Gastrocnemius medialis (tissue), 4 donors: ENCODE measurements around the gene RAET1E. TPM values are rescaled to one million over a fixed set of nuclear protein-coding genes. Genes with fewer than 3 reads are reported as not detected.
"Not testable (repeated sequence)": the region's sequence is repeated elsewhere in the genome, so short reads cannot be mapped to it uniquely, and the experiment has no call there.

ENCODE experiments used
- ATAC-seq, 2 donors: fragments of 150-250 bp; one replicate each; pipeline ENCODE4 v1.9.1; 2016
- DNase-seq, 2 donors: peaks; one replicate each; pipeline ENCODE4 v3.0.0-alpha.2; 2019
- H3K27ac ChIP-seq, 4 donors: fragments of 200-600 bp; sonication (generic); 1 replicate in 1 of 4; 2 replicates in 3 of 4; pipeline ENCODE4 v1.5.1; 2016 to 2018; ENCODE audit warnings: mild to moderate bottlenecking in 2 of 4, moderate library complexity in 1 of 4
- H3K27me3 ChIP-seq, 3 donors: fragments of 200-600 bp; sonication (generic) in 2 of 3; 1 replicate in 1 of 3; 2 replicates in 2 of 3; pipeline versions ENCODE4 v1.5.1 to v1.6.0; 2016 to 2019; ENCODE audit warnings: mild to moderate bottlenecking in 1 of 3, moderate library complexity in 1 of 3
- H3K36me3 ChIP-seq, 2 donors: fragments of 200-600 bp; sonication (generic) in 1 of 2; one replicate each; pipeline ENCODE4 v1.5.1; 2017 to 2018
- H3K4me1 ChIP-seq, 2 donors: fragments of 200-600 bp; sonication (generic) in 1 of 2; one replicate each; pipeline ENCODE4 v1.5.1; 2016 to 2017; ENCODE audit warnings: mild to moderate bottlenecking in 2 of 2
- H3K4me3 ChIP-seq, 4 donors: fragments of 200-600 bp; sonication (generic) in 3 of 4; 1 replicate in 1 of 4; 2 replicates in 3 of 4; pipeline ENCODE4 v1.5.1; 2016 to 2019; ENCODE audit warnings: mild to moderate bottlenecking in 2 of 4
- H3K9me3 ChIP-seq, 3 donors: fragments of 200-600 bp; sonication (generic) in 2 of 3; 1 replicate in 1 of 3; 2 replicates in 2 of 3; pipeline ENCODE4 v1.5.1; 2016 to 2019
- POLR2A ChIP-seq, 2 donors: fragments of 450-650 bp; IDR thresholded peaks; one replicate each; pipeline ENCODE4 v1.6.1; 2017; ENCODE audit warnings: antibody characterized with exemption in 2 of 2, mild to moderate bottlenecking in 2 of 2, moderate library complexity in 2 of 2
- in situ Hi-C, 4 donors: fragments of 200-750 bp; cut with MboI; loops; one replicate each; pipeline versions ENCODE4 v1.15.0 to v1.8.0; 2017; ENCODE audit warnings: low sequenced_read_pairs in 4 of 4
- intact Hi-C: fragments of 100-400 bp; cut with DNase I; formaldehyde crosslinking; loops from one replicate; pipeline ENCODE4 v1.15.1; 2023; ENCODE audit warnings: low total_unique reads
- total RNA-seq, 4 donors: library from RNA; depleted of rRNA; stranded (reverse); fragments of >200 nt; gene quantifications; one replicate each; pipeline versions ENCODE4 v1.1.0 to v1.2.3, GENCODE V29; 2016
- TF ChIP-seq, protein P1 (sequence below), 5 experiments: fragments of 450-650 bp in 3 of 5; fragments of 200-600 bp in 2 of 5; sonication (generic) in 2 of 5; IDR thresholded peaks in 4 of 5; conservative IDR thresholded peaks in 1 of 5; 1 replicate in 4 of 5; 2 replicates in 1 of 5; pipeline ENCODE4 v1.5.1; 2016 to 2019; ENCODE audit warnings: antibody characterized with exemption in 5 of 5, mild to moderate bottlenecking in 3 of 5, moderate library complexity in 3 of 5

RAET1E gene
- total RNA-seq, 4 donors from 2014 or later = 3.9 TPM; not detected in 3

DNA sequence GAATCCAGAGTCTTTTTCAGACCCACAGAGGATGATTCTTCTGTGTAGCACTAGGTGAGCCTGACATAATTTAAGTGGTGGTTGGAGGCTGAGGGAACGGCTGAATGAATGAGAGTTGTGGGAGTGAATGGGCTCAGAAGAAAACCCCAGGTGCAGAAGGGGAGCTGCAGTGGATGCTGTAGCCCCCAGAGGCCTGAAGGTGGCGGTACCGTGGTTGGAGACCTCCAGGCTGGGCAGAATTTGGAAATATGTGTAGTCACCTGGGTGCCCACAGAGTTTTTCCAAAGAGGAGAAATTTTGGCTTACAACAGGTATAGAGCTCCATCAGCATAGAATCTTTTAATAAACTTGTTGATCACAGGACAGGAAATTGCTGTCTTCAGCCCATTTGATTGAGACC lies 31.5 kb upstream of the RAET1E start:
- H3K36me3 ChIP-seq = no peaks in the 10 kb centered on the region
- TF ChIP-seq, protein P1, sequence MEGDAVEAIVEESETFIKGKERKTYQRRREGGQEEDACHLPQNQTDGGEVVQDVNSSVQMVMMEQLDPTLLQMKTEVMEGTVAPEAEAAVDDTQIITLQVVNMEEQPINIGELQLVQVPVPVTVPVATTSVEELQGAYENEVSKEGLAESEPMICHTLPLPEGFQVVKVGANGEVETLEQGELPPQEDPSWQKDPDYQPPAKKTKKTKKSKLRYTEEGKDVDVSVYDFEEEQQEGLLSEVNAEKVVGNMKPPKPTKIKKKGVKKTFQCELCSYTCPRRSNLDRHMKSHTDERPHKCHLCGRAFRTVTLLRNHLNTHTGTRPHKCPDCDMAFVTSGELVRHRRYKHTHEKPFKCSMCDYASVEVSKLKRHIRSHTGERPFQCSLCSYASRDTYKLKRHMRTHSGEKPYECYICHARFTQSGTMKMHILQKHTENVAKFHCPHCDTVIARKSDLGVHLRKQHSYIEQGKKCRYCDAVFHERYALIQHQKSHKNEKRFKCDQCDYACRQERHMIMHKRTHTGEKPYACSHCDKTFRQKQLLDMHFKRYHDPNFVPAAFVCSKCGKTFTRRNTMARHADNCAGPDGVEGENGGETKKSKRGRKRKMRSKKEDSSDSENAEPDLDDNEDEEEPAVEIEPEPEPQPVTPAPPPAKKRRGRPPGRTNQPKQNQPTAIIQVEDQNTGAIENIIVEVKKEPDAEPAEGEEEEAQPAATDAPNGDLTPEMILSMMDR (IDR thresholded peaks at IDR 0.05 in 4 of 5, conservative IDR thresholded peaks at IDR 0.05 in 1 of 5) = no peak
- no peak for TF ChIP-seq POLR2A (IDR thresholded peaks at IDR 0.05)
- no peaks in the 10 kb centered on the region for H3K9me3 ChIP-seq
- H3K4me3 ChIP-seq = no peak overlapping the region
- peaks cover 0 to 3% of the 10 kb centered on the region in 2 donors for H3K4me1 ChIP-seq
- no peak overlapping the region for H3K27ac ChIP-seq
- ATAC-seq (no peak), DNase-seq (no peak)
- in situ Hi-C loops (loop anchor here in 1 of 4 donors (10.0 kb wide), 1 partner anchor 85 kb away; no protein-coding TSS in a partner anchor), intact Hi-C loops (loop anchor here (5.0 to 10.0 kb wide), 2 partner anchors 205 to 362 kb away; partner anchors contain the start of gene GINM1)
- H3K27me3 ChIP-seq = peaks cover 0 to 20% (median 11%) of the 10 kb centered on the region in 3 donors

DNA sequence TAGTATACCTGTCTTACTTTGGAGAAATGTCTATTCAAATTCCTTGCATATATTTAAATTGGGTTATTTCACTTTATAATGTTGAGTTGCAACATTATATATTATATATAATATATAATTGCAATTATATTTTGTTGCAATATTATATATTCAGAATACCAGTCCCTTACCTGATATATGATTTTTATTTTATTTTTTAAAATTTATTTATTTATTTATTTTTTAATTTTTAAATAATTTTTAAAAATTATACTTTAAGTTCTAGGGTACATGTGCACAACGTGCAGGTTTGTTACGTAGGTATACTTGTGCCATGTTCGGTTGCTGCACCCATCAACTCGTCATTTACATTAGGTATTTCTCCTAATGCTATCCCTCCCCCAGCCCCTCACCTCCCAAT lies 29.1 kb upstream of the RAET1E start:
- H3K36me3 ChIP-seq, DNase-seq: not testable (repeated sequence)

DNA sequence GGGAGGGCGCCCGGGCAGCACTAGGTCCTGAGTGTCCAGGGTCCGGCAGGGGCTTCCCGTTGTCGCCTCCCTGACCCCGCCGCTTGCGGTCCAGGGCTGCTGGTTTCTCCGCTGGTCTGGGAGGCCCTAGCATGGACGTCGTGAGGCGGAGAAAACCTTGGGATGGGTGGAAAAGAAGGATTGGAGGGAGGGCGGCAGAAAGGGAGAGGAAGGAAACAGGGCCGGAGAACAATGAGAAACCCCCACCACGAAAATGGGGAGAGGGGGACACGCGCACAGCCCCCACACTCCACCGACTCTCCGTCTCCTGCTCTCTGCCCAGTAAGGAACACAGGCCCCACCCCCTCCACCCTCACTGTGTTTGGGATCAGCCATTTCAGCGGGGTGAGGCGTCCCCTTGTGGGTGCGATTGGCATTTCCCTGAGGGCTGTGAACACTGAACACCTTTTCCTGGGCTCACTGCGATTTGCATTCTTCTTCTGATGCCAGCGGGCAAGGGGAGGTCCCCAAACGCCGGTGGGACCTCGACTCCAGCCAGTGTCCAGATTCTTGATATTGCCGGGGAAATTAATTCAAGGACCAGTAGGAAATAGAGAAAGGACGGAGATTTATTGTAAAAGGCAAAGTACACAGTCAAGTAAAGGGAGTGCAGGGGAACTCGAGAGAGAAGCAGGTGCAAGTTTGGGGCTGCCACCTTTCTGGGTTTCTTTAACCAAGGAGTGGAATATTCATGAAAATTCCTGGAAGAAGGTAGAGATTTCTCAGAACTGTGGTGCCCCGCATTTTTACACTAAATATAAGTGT lies 28.3 kb upstream of the RAET1E start:
- Histone ChIP-seq H3K27me3 (peaks cover 0 to 16% (median 9%) of the 10 kb centered on the region in 3 donors), H3K36me3 (no peaks in the 10 kb centered on the region), H3K27ac (peak overlapping the region in 3 of 4 donors; percentile 7 to 53 (median 21)), H3K9me3 (no peaks in the 10 kb centered on the region), H3K4me3 (peak overlapping the region; percentile 53 to 67 (median 58)), H3K4me1 (peaks cover 15 to 18% of the 10 kb centered on the region in 2 donors)
- ATAC-seq (peak; percentile 87 to 97), DNase-seq (peak; percentile 81 to 84)
- intact Hi-C loops = loop anchor here (1.0 to 10.0 kb wide), 6 partner anchors 29 to 359 kb away; partner anchors contain the start of gene GINM1
- in situ Hi-C loops = loop anchor here in 1 of 4 donors (10.0 kb wide), 1 partner anchor 81 kb away; no protein-coding TSS in a partner anchor
- TF ChIP-seq, protein P1 (IDR thresholded peaks at IDR 0.05 in 4 of 5, conservative IDR thresholded peaks at IDR 0.05 in 1 of 5) = peak; percentile 92 to 98 (median 96)
- no peak for TF ChIP-seq POLR2A (IDR thresholded peaks at IDR 0.05)

More for the DNA sequence above, 29.1 kb upstream of the RAET1E start:
- ATAC-seq, H3K27ac ChIP-seq, H3K4me3 ChIP-seq, H3K9me3 ChIP-seq: not testable (repeated sequence)
- Histone ChIP-seq H3K4me1 (peaks cover 15 to 18% of the 10 kb centered on the region in 2 donors), H3K27me3 (peaks cover 0 to 16% (median 9%) of the 10 kb centered on the region in 3 donors)
- intact Hi-C loops (loop anchor here (5.0 to 10.0 kb wide), 2 partner anchors 202 to 360 kb away; partner anchors contain the start of gene GINM1), in situ Hi-C loops (loop anchor here in 1 of 4 donors (10.0 kb wide), 1 partner anchor 82 kb away; no protein-coding TSS in a partner anchor)

DNA sequence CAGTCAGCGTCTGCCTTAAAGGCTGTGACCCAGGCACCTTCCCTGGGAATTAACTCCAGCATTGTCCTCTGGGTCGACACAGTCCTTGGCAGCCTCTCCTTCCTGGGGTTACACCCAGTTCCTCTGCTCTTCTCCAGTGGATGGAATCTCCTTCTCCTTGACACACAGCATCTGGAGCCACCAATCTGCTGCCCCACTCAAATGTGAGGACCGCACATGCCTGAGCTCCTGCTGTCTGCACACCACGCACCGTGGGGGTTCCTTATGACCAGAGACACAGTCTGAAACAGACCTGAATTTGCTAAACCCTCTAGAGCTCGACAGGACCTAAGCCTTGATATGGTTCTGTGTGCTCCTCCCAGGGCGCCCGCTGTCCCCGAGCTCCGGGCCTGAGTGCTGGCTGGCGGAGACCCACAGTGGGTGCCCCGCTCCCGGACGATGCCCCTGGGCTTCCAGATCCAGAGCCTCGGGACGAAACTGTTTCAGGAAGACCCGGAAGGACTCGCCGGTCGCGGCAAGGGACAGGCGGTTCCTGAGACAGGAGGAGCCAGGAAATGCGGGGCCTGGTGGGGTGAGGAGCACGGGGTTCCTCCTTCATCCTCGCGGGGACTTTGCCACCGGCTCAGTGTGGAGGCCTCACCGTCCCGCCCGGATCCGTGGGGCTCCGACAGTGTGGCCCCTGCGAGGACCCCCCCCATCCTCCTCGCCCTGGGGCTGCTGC lies 27.5 kb upstream of the RAET1E start:
- peaks cover 15 to 18% of the 10 kb centered on the region in 2 donors for H3K4me1 ChIP-seq
- intact Hi-C loops = loop anchor here (5.0 to 10.0 kb wide), 2 partner anchors 201 to 358 kb away; partner anchors contain the start of gene GINM1

More for the DNA sequence above, 27.5 kb upstream of the RAET1E start:
- H3K9me3 ChIP-seq = no peaks in the 10 kb centered on the region
- in situ Hi-C loops = loop anchor here in 1 of 4 donors (10.0 kb wide), 1 partner anchor 81 kb away; no protein-coding TSS in a partner anchor
- H3K36me3 ChIP-seq = no peaks in the 10 kb centered on the region
- DNase-seq (no peak), ATAC-seq (peak; percentile 17 to 22)
- no peak for TF ChIP-seq POLR2A (IDR thresholded peaks at IDR 0.05)
- TF ChIP-seq, protein P1 (IDR thresholded peaks at IDR 0.05 in 4 of 5, conservative IDR thresholded peaks at IDR 0.05 in 1 of 5) = no peak
- peak overlapping the region; percentile 53 to 67 (median 58) for H3K4me3 ChIP-seq
- peaks cover 0 to 16% (median 9%) of the 10 kb centered on the region in 3 donors for H3K27me3 ChIP-seq
- peak overlapping the region in 3 of 4 donors; percentile 7 to 53 (median 21) for H3K27ac ChIP-seq
